Measurements from ENCODE around the gene SULT1E1. TPM values are rescaled to one million over a fixed set of nuclear protein-coding genes. Genes with fewer than 3 reads are reported as not detected.

The SULT1E1 gene
- total RNA-seq, 4 donors from 2014 or later, result 0.34 TPM; not detected in 3

GRCh38 chr4:69882150-69882549, 22.2 kb upstream of the SULT1E1 start:
- no peak for TF ChIP-seq CTCF (IDR thresholded peaks at IDR 0.05; ENCODE audit: low read depth)

GRCh38 chr4:69881173-69881773, 21.3 kb upstream of the SULT1E1 start:
- TF ChIP-seq CTCF (IDR thresholded peaks at IDR 0.05; ENCODE audit: low read depth), result no peak

GRCh38 chr4:69878250-69878649, 18.3 kb upstream of the SULT1E1 start:
- TF ChIP-seq CTCF (IDR thresholded peaks at IDR 0.05; ENCODE audit: low read depth), result no peak

GRCh38 chr4:69877453-69877852, 17.5 kb upstream of the SULT1E1 start:
- no peak for TF ChIP-seq CTCF (IDR thresholded peaks at IDR 0.05; ENCODE audit: low read depth)

- no peak for TF ChIP-seq CTCF (IDR thresholded peaks at IDR 0.05; ENCODE audit: low read depth)
Measured at GRCh38 chr4:69876071-69876470, 16.1 kb upstream of the SULT1E1 start.

GRCh38 chr4:69875576-69875975, 15.6 kb upstream of the SULT1E1 start:
- TF ChIP-seq CTCF (IDR thresholded peaks at IDR 0.05; ENCODE audit: low read depth), result no peak

- TF ChIP-seq CTCF (IDR thresholded peaks at IDR 0.05; ENCODE audit: low read depth), result no peak
Measured at GRCh38 chr4:69874507-69874906, 14.6 kb upstream of the SULT1E1 start.

Data from subcutaneous adipose tissue (tissue), 4 donors.